Upper lobe of left lung (tissue), 6 donors: Measurements from ENCODE around the gene B9D1. TPM values are rescaled to one million over a fixed set of nuclear protein-coding genes. Genes with fewer than 3 reads are reported as not detected.
A peak's percentile ranks its signal among the peaks of the same experiment; 100 is the strongest.

ENCODE experiments used
- ATAC-seq, 2 donors: fragments of 200-7000 bp; cut with Tn5 transposase; one replicate each; pipeline ENCODE4 v1.9.1; 2022; ENCODE audit warnings: mild to moderate bottlenecking in 2 of 2, moderate library complexity in 2 of 2; ENCODE audit not compliant: low FRiP score in 2 of 2
- DNase-seq, 2 donors: peaks; one replicate each; pipeline ENCODE4 v3.0.0-alpha.2; 2019 to 2020
- H3K27ac ChIP-seq, 4 donors: fragments of 200-600 bp; sonication (generic); one replicate each; pipeline ENCODE4 v1.5.1; 2016 to 2019
- H3K27me3 ChIP-seq, 4 donors: fragments of 200-600 bp; sonication (generic); one replicate each; pipeline ENCODE4 v1.5.1; 2017 to 2019
- H3K36me3 ChIP-seq, 4 donors: fragments of 200-600 bp; sonication (generic); one replicate each; pipeline ENCODE4 v1.5.1; 2016 to 2019
- H3K4me1 ChIP-seq, 4 donors: fragments of 200-600 bp; sonication (generic); one replicate each; pipeline ENCODE4 v1.5.1; 2018 to 2019
- H3K4me3 ChIP-seq, 4 donors: fragments of 200-600 bp; sonication (generic); one replicate each; pipeline ENCODE4 v1.5.1; 2017 to 2019; ENCODE audit warnings: mild to moderate bottlenecking in 2 of 4, moderate library complexity in 1 of 4
- H3K9me3 ChIP-seq, 4 donors: fragments of 200-600 bp; sonication (generic); one replicate each; pipeline ENCODE4 v1.5.1; 2018 to 2019
- EP300 ChIP-seq, 4 donors: sonication (generic); formaldehyde crosslinking; IDR thresholded peaks; one replicate each; pipeline ENCODE4 v1.5.1; 2017; ENCODE audit warnings: antibody characterized with exemption in 4 of 4, control low read depth in 2 of 4
- POLR2A ChIP-seq, 4 donors: fragments of 450-650 bp; IDR thresholded peaks; one replicate each; pipeline ENCODE4 v1.5.1; 2016 to 2017; ENCODE audit warnings: antibody characterized with exemption in 4 of 4, mild to moderate bottlenecking in 2 of 4
- POLR2AphosphoS5 ChIP-seq, 2 donors: sonication (generic); formaldehyde crosslinking; IDR thresholded peaks; one replicate each; pipeline ENCODE4 v1.5.1; 2017; ENCODE audit warnings: antibody characterized with exemption in 2 of 2
- WGBS, 2 donors: methylation state at CpG; one replicate each; pipeline ENCODE4 v1.1.5; 2017 to 2018; 5-methylcytosine and 5-hydroxymethylcytosine counted together
- total RNA-seq, 6 donors: library from RNA; depleted of rRNA in 4 of 6; stranded (reverse); fragments of >200 nt in 4 of 6; gene quantifications; one replicate each; pipeline versions ENCODE4 v1.1.0 to v1.2.1, GENCODE V29; 2016 to 2021
- TF ChIP-seq, protein P1 (sequence below), 6 experiments: fragments of 450-650 bp in 4 of 6; fragments of 200-600 bp in 2 of 6; sonication (generic) in 2 of 6; IDR thresholded peaks; one replicate each; pipeline ENCODE4 v1.5.1; 2016 to 2019; ENCODE audit warnings: antibody characterized with exemption in 6 of 6
- donor health status: DM: no; HTN: no; CAD: no; lungs with moderate emphysema.
- donor health status: DM: no; HTN: yes; CAD: no; lungs with severe emphysema.

The B9D1 gene
- total RNA-seq, 6 donors from 2014 or later: 11.7 to 52.4 (median 17.5) TPM

DNA sequence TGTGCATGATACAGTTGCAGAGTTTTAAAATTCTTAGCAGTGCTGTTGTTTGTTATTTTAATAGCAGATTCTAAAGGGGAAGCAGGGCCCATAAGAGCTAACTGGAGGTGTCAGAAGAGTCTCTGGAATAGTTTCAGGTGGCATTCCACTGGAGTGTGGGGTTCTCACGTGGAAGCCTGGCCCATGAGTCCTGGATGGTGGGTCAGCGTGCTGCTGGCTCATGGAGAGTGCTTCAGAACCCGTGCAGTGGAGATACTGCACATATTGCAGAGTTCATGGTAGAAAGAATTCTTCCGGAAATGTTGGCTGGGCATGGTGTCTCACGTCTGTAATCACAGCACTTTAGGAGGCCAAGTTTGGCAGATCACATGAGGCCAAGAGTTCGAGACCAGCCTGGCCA is 43.9 kb downstream of the B9D1 start:
- Histone ChIP-seq H3K27me3 (no peaks in the 10 kb centered on the region), H3K4me1 (peaks cover 4 to 11% (median 10%) of the 10 kb centered on the region in 4 donors), H3K9me3 (no peaks in the 10 kb centered on the region), H3K27ac (no peak overlapping the region), H3K36me3 (peaks cover 0 to 22% (median 0%) of the 10 kb centered on the region in 4 donors), H3K4me3 (no peak overlapping the region)
- ATAC-seq (no peak), DNase-seq (no peak)
- TF ChIP-seq POLR2A (IDR thresholded peaks at IDR 0.05) (no peak), POLR2AphosphoS5 (IDR thresholded peaks at IDR 0.05) (no peak), EP300 (IDR thresholded peaks at IDR 0.05) (no peak)
- TF ChIP-seq, protein P1, sequence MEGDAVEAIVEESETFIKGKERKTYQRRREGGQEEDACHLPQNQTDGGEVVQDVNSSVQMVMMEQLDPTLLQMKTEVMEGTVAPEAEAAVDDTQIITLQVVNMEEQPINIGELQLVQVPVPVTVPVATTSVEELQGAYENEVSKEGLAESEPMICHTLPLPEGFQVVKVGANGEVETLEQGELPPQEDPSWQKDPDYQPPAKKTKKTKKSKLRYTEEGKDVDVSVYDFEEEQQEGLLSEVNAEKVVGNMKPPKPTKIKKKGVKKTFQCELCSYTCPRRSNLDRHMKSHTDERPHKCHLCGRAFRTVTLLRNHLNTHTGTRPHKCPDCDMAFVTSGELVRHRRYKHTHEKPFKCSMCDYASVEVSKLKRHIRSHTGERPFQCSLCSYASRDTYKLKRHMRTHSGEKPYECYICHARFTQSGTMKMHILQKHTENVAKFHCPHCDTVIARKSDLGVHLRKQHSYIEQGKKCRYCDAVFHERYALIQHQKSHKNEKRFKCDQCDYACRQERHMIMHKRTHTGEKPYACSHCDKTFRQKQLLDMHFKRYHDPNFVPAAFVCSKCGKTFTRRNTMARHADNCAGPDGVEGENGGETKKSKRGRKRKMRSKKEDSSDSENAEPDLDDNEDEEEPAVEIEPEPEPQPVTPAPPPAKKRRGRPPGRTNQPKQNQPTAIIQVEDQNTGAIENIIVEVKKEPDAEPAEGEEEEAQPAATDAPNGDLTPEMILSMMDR (IDR thresholded peaks at IDR 0.05): no peak
- 82 to 83% methylated on average over 6 of the region's 6 CpGs for WGBS, 2 donors

DNA sequence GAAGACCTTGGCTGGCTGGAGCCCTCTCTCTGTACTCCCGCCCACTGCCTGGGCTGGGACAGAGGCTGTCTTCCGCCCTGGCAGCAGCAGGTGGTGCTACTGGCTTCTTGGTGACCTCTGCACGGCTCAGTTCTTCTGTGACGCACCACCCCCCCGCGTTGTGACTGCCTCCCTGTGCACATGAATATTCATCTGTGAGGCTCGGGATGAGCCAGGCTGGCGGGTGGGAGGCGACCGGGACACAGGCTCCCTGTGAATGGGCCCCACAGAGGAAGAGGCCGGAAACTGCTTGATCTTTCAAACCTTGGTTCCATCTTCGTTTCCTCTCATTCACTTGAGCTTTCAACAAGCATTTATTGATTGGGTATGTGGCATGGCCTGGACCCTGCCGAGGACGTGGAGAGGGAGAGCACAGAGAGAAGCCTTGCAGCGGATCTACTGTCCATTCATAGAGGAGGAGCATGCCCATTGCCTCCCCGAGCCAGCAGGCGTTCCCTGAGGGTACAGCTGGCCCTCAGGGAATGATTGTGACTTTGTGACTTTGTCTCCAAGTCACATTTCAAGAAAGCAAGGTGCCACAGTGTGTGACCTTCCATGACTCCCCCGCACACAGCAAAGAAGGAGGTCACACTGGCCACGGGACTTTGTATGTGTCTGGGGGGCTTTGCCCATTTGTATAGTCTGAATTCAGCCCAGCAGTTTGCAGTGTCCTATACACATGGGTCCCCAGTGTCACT is 45.0 kb downstream of the B9D1 start:
- Histone ChIP-seq H3K4me1 (peaks cover 4 to 20% (median 15%) of the 10 kb centered on the region in 4 donors), H3K4me3 (no peak overlapping the region), H3K9me3 (no peaks in the 10 kb centered on the region), H3K36me3 (peaks cover 0 to 32% (median 6%) of the 10 kb centered on the region in 4 donors), H3K27me3 (no peaks in the 10 kb centered on the region), H3K27ac (peak overlapping the region in 2 of 4 donors; percentile 44 to 51)
- WGBS, 2 donors: 61 to 72% methylated on average over 11 to 19 of the region's 19 CpGs
- DNase-seq: peak; percentile 44 to 45
- peak in 1 of 2 donors; percentile 55 for ATAC-seq
- TF ChIP-seq, protein P1 (IDR thresholded peaks at IDR 0.05): peak in 5 of 6 experiments; percentile 12 to 44 (median 28)
- TF ChIP-seq EP300 (IDR thresholded peaks at IDR 0.05) (no peak), POLR2AphosphoS5 (IDR thresholded peaks at IDR 0.05) (peak in 1 of 2 donors; percentile 27)

DNA sequence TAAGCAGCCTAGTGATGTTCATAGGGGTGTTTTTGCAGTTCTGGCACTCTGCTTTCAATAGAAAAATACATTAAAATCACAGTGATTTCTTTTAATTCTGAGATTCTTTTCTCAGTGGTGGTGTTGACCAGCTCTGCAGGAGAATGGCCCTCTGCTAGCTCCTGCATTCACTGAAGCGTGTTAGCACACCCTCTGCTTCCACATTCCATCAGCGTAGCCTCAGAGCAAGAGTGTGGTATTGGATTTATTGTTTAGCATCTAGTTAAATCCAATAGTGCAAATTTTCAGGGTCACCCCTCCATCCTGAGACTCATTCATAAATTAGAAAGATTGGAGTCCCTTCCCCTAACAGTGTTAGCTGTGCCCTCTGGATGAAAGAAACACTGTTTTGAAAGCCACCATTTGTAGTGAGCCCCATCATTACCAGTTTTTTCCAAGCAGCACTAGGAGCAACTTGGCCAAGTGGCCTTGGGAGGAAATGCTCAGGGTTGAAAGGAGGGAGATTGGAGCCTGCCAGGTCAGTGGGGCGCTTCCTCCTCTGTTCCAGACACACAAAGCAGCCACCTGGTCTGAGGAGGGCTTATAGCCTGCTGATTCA is 45.7 kb downstream of the B9D1 start:
- H3K27me3 ChIP-seq: no peaks in the 10 kb centered on the region
- TF ChIP-seq, protein P1 (IDR thresholded peaks at IDR 0.05): no peak
- no peak for TF ChIP-seq EP300 (IDR thresholded peaks at IDR 0.05)
- no peak for TF ChIP-seq POLR2AphosphoS5 (IDR thresholded peaks at IDR 0.05)
- TF ChIP-seq POLR2A (IDR thresholded peaks at IDR 0.05): no peak
- H3K27ac ChIP-seq: peak overlapping the region in 2 of 4 donors; percentile 44 to 51
- H3K4me3 ChIP-seq: no peak overlapping the region
- ATAC-seq: no peak
- H3K4me1 ChIP-seq: peaks cover 4 to 27% (median 21%) of the 10 kb centered on the region in 4 donors
- no peak for DNase-seq
- no peaks in the 10 kb centered on the region for H3K9me3 ChIP-seq
- 81 to 100% methylated on average over 3 of the region's 3 CpGs for WGBS, 2 donors
- H3K36me3 ChIP-seq: peaks cover 0 to 36% (median 10%) of the 10 kb centered on the region in 4 donors

- Histone ChIP-seq H3K36me3 (peaks cover 0 to 38% (median 10%) of the 10 kb centered on the region in 4 donors), H3K4me3 (no peak overlapping the region), H3K4me1 (peaks cover 4 to 40% (median 23%) of the 10 kb centered on the region in 4 donors), H3K9me3 (no peaks in the 10 kb centered on the region), H3K27ac (peak overlapping the region in 1 of 4 donors; percentile 67), H3K27me3 (no peaks in the 10 kb centered on the region)
- TF ChIP-seq, protein P1 (IDR thresholded peaks at IDR 0.05): no peak
- TF ChIP-seq EP300 (IDR thresholded peaks at IDR 0.05): no peak
- no peak for DNase-seq
- no peak for ATAC-seq
- WGBS, 2 donors: 92 to 97% methylated on average over 4 of the region's 4 CpGs
Measured at GRCh38 chr17:19315104-19315503, 47.4 kb downstream of the B9D1 start.
